ENCODE measurements around the gene TRIM61. TPM values are rescaled to one million over a fixed set of nuclear protein-coding genes. Genes with fewer than 3 reads are reported as not detected.

The TRIM61 gene
- total and polyA plus RNA-seq, 9 of the 15 experiments (the other 6 are each of a cell fraction or from before 2014, with no cell fraction given): 0.07 to 0.92 (median 0.42) TPM

- CTCF ChIA-PET (ENCODE audit: low intra/inter-chr PET ratio): no interaction called here
- in situ Hi-C loops (cut with MboI): no loop called here
- FAIRE-seq (no peak), ATAC-seq (no peak), DNase-seq (ENCODE audit: extremely low read depth in 1 of 4, low spot score in 3 of 4) (no peak)
- H3K4me3 ChIP-seq: no peak overlapping the region
- intact Hi-C loops (cut with micrococcal nuclease): no loop called here
- no TSS peak for BruUV-seq (replicated peaks)
- 3% methylated on average over 11 of the region's 11 CpGs for WGBS (ENCODE audit: insufficient coverage, low coverage, missing lambda C conversion rate)
- TF ChIP-seq BRF1 (IDR thresholded peaks at IDR 0.05; ENCODE audit: borderline replicate concordance, extremely low read depth, insufficient read length) (no peak), BCL6 (CRISPR knock-in tag; IDR thresholded peaks at IDR 0.05) (no peak), XRCC5 (IDR thresholded peaks at IDR 0.05; ENCODE audit: low read depth, low read length) (no peak), SMAD1 (IDR thresholded peaks at IDR 0.05; ENCODE audit: low read depth, low read length, partially characterized antibody) (no peak), NFYB (IDR thresholded peaks at IDR 0.05; ENCODE audit: extremely low read depth, insufficient read length) (no peak), NELFE (IDR thresholded peaks at IDR 0.05; ENCODE audit: insufficient read depth, insufficient read length) (no peak), TCF7 (IDR thresholded peaks at IDR 0.05; ENCODE audit: borderline replicate concordance) (no peak), ATF7 (IDR thresholded peaks at IDR 0.05) (no peak), JUN (IDR thresholded peaks at IDR 0.05; ENCODE audit: borderline replicate concordance, low read depth, low read length) (no peak), JUN (CRISPR knock-in tag; IDR thresholded peaks at IDR 0.05; ENCODE audit: borderline replicate concordance) (no peak), TFAP4 (CRISPR knock-in tag; IDR thresholded peaks at IDR 0.05; ENCODE audit: borderline replicate concordance) (no peak), C11orf30 (IDR thresholded peaks at IDR 0.05; ENCODE audit: low read depth) (no peak), GTF3C2 (IDR thresholded peaks at IDR 0.05; ENCODE audit: borderline replicate concordance, extremely low read depth, insufficient read length) (no peak), BDP1 (IDR thresholded peaks at IDR 0.05; ENCODE audit: insufficient read depth, insufficient read length) (no peak), ZHX1 (conservative IDR thresholded peaks at IDR 0.05; ENCODE audit: low read length) (no peak), ZNF324 (CRISPR knock-in tag; IDR thresholded peaks at IDR 0.05) (no peak), PHB (CRISPR knock-in tag; IDR thresholded peaks at IDR 0.05) (no peak), MTA2 (IDR thresholded peaks at IDR 0.05; ENCODE audit: low read depth) (no peak)
- H4K20me1 ChIP-seq (replicated peaks; ENCODE audit: control insufficient read depth, insufficient read depth, low read length): no peaks in the 10 kb centered on the region
- H2AFZ ChIP-seq (ENCODE audit: low read depth, low read length): no peak overlapping the region
- POLR2A ChIA-PET: no interaction called here
- H3K9ac ChIP-seq (ENCODE audit: insufficient read depth in 1 of 2, low read depth in 2 of 2, low read length in 2 of 2): no peak overlapping the region
- H3K36me3 ChIP-seq (ENCODE audit: control insufficient read depth, insufficient read depth, low read length): no peaks in the 10 kb centered on the region
- no peaks in the 10 kb centered on the region for H3K9me3 ChIP-seq (replicated peaks; ENCODE audit: control insufficient read depth, insufficient read depth, low read depth, low read length)
- H3K27ac ChIP-seq (ENCODE audit: extremely low read depth, low read depth, low read length): no peak overlapping the region
- no peak overlapping the region for H3K4me2 ChIP-seq (ENCODE audit: insufficient read depth, low read length)
- peaks cover 8 to 27% of the 10 kb centered on the region in 2 experiments; a peak in 4 of 5 replicates for H3K27me3 ChIP-seq (ENCODE audit: control insufficient read depth in 2 of 2, insufficient read depth in 2 of 2, low read length in 2 of 2)
- no peaks in the 10 kb centered on the region for H3K79me2 ChIP-seq (ENCODE audit: control insufficient read depth, insufficient read depth, low read length)
- H3K4me1 ChIP-seq (replicated peaks in 1 of 2; ENCODE audit: control insufficient read depth in 2 of 2, insufficient read depth in 2 of 2, low read length in 2 of 2): no peaks in the 10 kb centered on the region
- no peaks in the 10 kb centered on the region for H3K9me1 ChIP-seq (ENCODE audit: control insufficient read depth, insufficient read depth, low read length)
Measured at GRCh38 chr4:164933244-164933643, 44.2 kb downstream of the TRIM61 start.

Measured in K562 (cell line).